Coronary artery (tissue), 2 donors: ENCODE measurements around the gene TRAPPC2.

Experiments used
- DNase-seq: peaks from one replicate; pipeline ENCODE4 v3.0.0-alpha.2; 2017; ENCODE audit warnings: low spot score
- H3K27ac ChIP-seq, 2 donors: fragments of 200-600 bp; sonication (generic); one replicate each; pipeline ENCODE4 v1.5.1; 2016 to 2019
- H3K4me3 ChIP-seq: fragments of 200-600 bp; sonication (generic); 2 replicates; pipeline ENCODE4 v1.5.1; 2016; ENCODE audit warnings: mild to moderate bottlenecking, moderate library complexity
- CTCF ChIP-seq: fragments of 200-600 bp; sonication (generic); IDR thresholded peaks from one replicate; pipeline ENCODE4 v1.5.1; 2019; ENCODE audit warnings: antibody characterized with exemption

Gene TRAPPC2

GRCh38 chrX:13770013-13770535 lies 35.7 kb upstream of the TRAPPC2 start:
- no peak for TF ChIP-seq CTCF
- no peak for DNase-seq
- no peak overlapping the region for H3K4me3 ChIP-seq
- no peak overlapping the region for H3K27ac ChIP-seq

- no peak for TF ChIP-seq CTCF
- Histone ChIP-seq H3K4me3 (no peak overlapping the region), H3K27ac (no peak overlapping the region)
- no peak for DNase-seq
These were observed 34.5 kb upstream of the TRAPPC2 start for GRCh38 chrX:13768939-13769338.

- TF ChIP-seq CTCF = no peak
- H3K4me3 ChIP-seq = no peak overlapping the region
- no peak for DNase-seq
- H3K27ac ChIP-seq = peak overlapping the region in 1 of 2 donors; percentile 13
These were observed 30.3 kb upstream of the TRAPPC2 start for GRCh38 chrX:13764765-13765164.

DNA sequence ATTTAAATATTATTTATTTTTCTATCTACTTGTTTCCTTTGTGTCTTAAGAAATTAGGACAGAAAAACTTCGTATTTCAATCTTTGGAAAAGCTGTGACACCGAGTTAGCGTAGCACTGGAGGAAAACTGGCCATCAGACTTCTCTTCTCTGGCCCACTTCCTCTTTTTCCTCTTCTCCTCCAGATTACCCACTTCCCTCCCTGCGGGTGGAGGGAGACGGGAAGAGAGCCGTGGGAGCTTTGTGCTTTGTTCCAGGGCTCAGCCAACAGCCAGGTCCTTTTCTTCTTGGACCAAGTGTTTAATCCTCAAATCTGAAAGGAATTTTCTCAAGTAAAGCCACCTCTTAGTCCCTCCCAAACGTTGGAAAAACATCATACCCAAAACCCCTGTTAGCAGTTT lies 29.9 kb upstream of the TRAPPC2 start:
- no peak for DNase-seq
- Histone ChIP-seq H3K27ac (no peak overlapping the region), H3K4me3 (no peak overlapping the region)
- TF ChIP-seq CTCF = no peak

DNA sequence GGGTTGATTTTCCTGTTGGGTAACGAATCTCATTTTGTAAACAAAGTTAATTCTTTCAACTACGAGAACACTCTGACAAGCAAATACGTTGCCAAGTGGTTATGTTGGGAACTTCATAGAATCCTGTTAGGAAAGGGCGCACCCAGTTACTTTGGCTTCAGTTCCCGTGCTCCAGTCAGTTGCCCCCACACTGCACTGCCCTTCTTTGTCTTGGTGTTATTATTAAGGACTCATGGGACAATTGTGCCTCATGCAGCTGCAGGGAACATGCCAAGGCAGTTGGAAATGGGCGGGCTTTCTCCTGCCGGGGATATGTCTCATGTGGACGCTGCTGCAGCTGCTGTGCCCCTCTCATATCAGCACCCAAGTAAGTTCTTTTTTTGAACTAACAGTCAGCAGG lies 29.1 kb upstream of the TRAPPC2 start:
- H3K27ac ChIP-seq = peak overlapping the region in 1 of 2 donors; percentile 38
- TF ChIP-seq CTCF = no peak
- H3K4me3 ChIP-seq = peak overlapping the region; percentile 14
- no peak for DNase-seq

DNA sequence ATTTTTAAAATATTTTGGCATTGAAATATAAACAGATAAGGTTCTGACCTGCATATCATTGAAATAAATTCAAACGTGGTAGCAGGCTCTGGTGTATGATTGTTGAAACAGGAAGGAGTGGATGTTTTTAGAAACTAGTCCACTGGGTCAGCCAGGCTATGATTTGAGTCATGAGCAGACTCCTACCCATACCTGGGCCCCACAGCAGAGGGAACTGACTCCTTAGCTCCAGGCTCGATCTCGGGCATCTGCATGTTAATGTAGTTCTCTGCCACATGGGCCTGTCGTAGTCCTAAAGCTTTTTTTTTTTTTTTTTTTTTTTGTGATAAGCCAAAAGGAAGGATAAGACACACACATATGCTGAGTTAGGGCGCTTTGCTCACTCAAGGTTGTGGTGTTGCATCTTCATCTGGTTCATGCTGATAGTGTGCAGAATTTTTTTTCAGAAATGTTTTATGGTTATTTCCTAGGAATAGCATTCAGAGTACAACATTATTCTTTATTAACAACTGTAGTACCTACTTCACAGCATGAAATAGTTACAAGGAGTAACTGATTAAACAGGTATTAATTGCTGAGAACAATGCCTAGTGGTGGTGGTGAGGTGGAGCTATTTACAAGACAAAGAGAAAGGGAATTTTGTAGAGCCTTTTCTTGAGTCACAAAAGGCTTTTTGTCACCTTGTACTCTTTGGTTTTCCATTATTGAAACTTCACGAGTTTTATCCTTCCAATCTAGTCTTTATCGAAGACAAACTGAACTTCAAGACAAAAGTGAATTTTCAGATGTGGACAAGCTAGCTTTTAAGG lies 27.4 kb upstream of the TRAPPC2 start:
- no peak for TF ChIP-seq CTCF
- no peak for DNase-seq
- Histone ChIP-seq H3K4me3 (no peak overlapping the region), H3K27ac (peak overlapping the region in 1 of 2 donors; percentile 3)

- no peak for DNase-seq
- Histone ChIP-seq H3K27ac (peak overlapping the region in 1 of 2 donors; percentile 8), H3K4me3 (no peak overlapping the region)
- TF ChIP-seq CTCF = no peak
These were observed 26.0 kb upstream of the TRAPPC2 start for GRCh38 chrX:13760426-13760825.
